Measurements from ENCODE around the gene HLA-DRB1.

DNA sequence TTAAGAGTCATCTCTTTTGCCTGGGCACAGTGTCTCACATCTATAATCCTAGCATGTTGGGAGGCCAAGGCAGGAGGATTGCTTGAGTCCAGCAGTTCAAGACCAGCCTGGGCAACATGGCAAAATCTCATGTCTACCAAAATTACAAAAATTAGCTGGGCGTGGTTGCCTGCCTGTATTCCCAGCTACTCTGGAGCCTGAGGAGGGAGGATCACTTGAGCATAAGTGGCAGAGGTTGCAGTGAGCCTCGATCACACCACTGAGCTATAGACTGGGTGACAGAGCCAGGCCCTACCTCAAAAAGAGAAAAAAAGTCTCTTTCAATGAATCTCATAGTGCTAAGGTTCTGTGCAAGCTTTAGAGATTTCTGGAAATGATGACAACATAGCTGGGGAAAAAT is 1.5 kb downstream of the HLA-DRB1 start:
- TF ChIP-seq CTCF (IDR thresholded peaks at IDR 0.05; ENCODE audit: borderline replicate concordance, extremely low read depth, low read length, poor library complexity, severe bottlenecking) = no peak
- TF ChIP-seq EZH2 (IDR thresholded peaks at IDR 0.05; ENCODE audit: borderline replicate concordance, low read depth, low read length, severe bottlenecking) = no peak
